Measurements from ENCODE around the gene HACD1.
A peak's percentile ranks its signal among the peaks of the same experiment; 100 is the strongest.

Gene HACD1

DNA sequence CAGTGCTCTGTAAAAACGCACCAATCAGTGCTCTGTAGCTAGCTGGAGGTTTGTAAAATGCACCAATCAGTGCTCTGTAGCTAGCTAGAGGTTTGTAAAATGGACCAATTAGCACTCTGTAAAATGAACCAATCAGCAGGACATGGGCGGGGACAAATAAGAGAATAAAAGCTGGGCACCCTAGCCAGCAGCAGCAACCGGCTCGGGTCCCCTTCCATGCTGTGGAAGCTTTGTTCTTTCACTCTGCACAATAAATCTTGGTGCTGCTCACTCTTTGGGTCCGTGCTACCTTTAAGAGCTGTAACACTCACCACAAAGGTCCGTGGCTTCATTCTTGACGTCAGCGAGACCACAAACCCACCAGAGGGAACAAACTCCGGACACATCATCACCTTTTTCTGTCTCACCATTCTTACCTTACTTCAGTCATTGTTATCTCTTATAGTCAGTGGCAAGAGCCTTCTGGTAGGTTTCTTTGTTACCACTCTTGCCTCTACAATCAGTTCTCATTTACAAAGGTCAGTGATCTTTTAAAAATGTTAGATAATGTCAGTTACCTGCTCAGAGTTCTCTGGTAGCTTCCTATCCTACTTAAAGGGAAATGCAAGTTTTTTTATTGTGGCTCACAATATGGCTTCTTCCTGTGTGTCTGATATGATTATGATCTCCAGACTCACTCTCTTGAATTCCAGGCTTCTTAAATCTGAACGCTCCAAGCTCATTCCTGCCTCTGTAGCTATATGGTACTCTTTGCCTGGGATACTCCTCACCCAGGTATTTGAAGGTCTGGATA lies 31.3 kb upstream of the HACD1 start:
- TF ChIP-seq EZH2 (IDR thresholded peaks at IDR 0.05; ENCODE audit: borderline replicate concordance, low read depth, low read length, severe bottlenecking), result no peak
- Histone ChIP-seq H4K20me1 (ENCODE audit: insufficient read depth, low read length) (peaks cover 14% of the 10 kb centered on the region; the same call in 1 of the 2 replicates), H3K27ac (ENCODE audit: low read length) (no peak overlapping the region)

DNA sequence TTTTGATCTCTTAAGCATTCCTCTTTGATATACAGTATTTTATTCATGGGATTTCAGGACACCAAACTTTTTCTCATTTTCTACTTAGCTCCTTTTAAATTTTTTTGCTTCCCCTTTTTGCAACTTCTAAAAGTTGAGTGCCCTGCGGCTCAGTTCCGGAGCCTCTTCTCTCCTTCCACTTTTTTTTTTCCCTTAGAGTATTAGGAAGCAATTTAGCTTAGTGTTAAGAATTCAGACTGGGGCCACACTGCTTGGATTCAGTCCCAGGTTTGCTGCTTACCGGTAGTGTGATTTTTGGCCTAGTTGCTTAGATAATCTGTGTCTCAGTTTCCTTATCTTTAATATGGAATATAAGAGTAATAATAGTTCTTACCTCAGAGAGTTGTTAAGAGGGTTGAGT lies 30.2 kb upstream of the HACD1 start:
- Histone ChIP-seq H2AFZ (ENCODE audit: low read depth, low read length) (no peak overlapping the region), H3K4me1 (ENCODE audit: insufficient read depth, low read length) (peaks cover 45% of the 10 kb centered on the region), H3K79me2 (ENCODE audit: insufficient read depth, low read length) (peaks cover 94% of the 10 kb centered on the region), H3K4me3 (ENCODE audit: low read depth in 1 of 2, low read length in 2 of 2) (no peak overlapping the region), H3K9me3 (ENCODE audit: insufficient read depth, low read length, severe bottlenecking) (peaks cover 3% of the 10 kb centered on the region), H3K36me3 (ENCODE audit: insufficient read depth, low read length) (0 out of 2 replicates have a peak, but pooled peaks cover 4% of the 10 kb centered on the region), H3K9ac (ENCODE audit: low read depth, low read length) (no peak overlapping the region), H3K27me3 (ENCODE audit: insufficient read depth, low read length, poor library complexity) (no peaks in the 10 kb centered on the region), H3K4me2 (ENCODE audit: insufficient read depth, low read length) (peak overlapping the region; percentile 79; the same call in 1 of the 2 replicates), H4K20me1 (ENCODE audit: insufficient read depth, low read length) (peaks cover 14% of the 10 kb centered on the region; the same call in 1 of the 2 replicates), H3K27ac (ENCODE audit: low read length) (no peak overlapping the region)
- TF ChIP-seq EZH2 (IDR thresholded peaks at IDR 0.05; ENCODE audit: borderline replicate concordance, low read depth, low read length, severe bottlenecking), result no peak
- TF ChIP-seq, protein P1, sequence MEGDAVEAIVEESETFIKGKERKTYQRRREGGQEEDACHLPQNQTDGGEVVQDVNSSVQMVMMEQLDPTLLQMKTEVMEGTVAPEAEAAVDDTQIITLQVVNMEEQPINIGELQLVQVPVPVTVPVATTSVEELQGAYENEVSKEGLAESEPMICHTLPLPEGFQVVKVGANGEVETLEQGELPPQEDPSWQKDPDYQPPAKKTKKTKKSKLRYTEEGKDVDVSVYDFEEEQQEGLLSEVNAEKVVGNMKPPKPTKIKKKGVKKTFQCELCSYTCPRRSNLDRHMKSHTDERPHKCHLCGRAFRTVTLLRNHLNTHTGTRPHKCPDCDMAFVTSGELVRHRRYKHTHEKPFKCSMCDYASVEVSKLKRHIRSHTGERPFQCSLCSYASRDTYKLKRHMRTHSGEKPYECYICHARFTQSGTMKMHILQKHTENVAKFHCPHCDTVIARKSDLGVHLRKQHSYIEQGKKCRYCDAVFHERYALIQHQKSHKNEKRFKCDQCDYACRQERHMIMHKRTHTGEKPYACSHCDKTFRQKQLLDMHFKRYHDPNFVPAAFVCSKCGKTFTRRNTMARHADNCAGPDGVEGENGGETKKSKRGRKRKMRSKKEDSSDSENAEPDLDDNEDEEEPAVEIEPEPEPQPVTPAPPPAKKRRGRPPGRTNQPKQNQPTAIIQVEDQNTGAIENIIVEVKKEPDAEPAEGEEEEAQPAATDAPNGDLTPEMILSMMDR (IDR thresholded peaks at IDR 0.05; ENCODE audit: borderline replicate concordance, extremely low read depth, low read length, poor library complexity, severe bottlenecking), result no peak
- no peak for DNase-seq
- ATAC-seq (ENCODE audit: insufficient read depth, low read depth), result no peak

More for the DNA sequence above, 31.3 kb upstream of the HACD1 start:
- Histone ChIP-seq H3K9ac (ENCODE audit: low read depth, low read length) (no peak overlapping the region), H3K27me3 (ENCODE audit: insufficient read depth, low read length, poor library complexity) (no peaks in the 10 kb centered on the region), H3K4me1 (ENCODE audit: insufficient read depth, low read length) (peaks cover 37% of the 10 kb centered on the region), H3K9me3 (ENCODE audit: insufficient read depth, low read length, severe bottlenecking) (peaks cover 6% of the 10 kb centered on the region), H3K36me3 (ENCODE audit: insufficient read depth, low read length) (peaks cover 13% of the 10 kb centered on the region; the same call in 1 of the 2 replicates), H3K4me3 (ENCODE audit: low read depth in 1 of 2, low read length in 2 of 2) (no peak overlapping the region), H2AFZ (ENCODE audit: low read depth, low read length) (no peak overlapping the region), H3K79me2 (ENCODE audit: insufficient read depth, low read length) (peaks cover 95% of the 10 kb centered on the region), H3K4me2 (ENCODE audit: insufficient read depth, low read length) (0 out of 2 replicates have a peak overlapping the region, but pooled peaks have one; percentile 12)
- ATAC-seq (ENCODE audit: insufficient read depth, low read depth) (no peak), DNase-seq (no peak)

DNA sequence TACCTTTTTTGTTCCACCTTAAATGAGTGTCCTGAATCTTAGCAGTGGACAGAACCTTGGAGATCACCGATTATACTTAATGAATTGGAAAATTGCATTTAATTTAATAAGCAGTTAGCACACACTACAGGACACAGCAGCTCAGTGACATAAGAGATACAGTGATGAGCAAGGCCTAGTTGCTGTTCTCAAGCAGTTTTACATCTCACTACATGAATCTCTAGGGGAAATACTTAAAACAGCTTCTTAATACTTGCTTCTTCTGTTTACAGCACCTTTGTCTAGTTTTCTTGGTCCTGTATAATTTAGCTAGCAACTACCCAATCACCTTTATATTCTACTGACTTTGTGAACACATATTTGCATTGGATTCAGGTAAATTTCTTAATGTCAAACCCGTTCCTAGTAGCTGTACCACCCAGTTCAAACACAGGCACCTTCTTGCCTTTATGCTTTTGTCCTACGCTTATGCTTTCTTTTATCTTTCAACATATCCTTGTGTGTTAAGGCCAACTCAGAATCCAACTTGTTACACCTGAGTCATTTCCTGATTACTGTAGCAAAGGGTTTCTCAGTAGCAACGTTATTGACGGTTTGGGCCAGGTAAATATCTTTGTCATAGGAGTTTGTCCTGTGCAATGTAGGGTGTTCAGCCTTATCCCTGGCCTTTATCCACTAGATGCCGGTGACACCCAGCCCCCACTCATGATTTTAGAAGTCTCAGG lies 28.6 kb upstream of the HACD1 start:
- Histone ChIP-seq H3K79me2 (ENCODE audit: insufficient read depth, low read length) (peaks cover 86% of the 10 kb centered on the region), H3K4me1 (ENCODE audit: insufficient read depth, low read length) (peaks cover 54% of the 10 kb centered on the region), H3K27me3 (ENCODE audit: insufficient read depth, low read length, poor library complexity) (no peaks in the 10 kb centered on the region), H3K27ac (ENCODE audit: low read length) (peak overlapping the region; percentile 36), H3K4me3 (ENCODE audit: low read depth in 1 of 2, low read length in 2 of 2) (peak overlapping the region; percentile 81 to 84; a peak in 3 of 4 replicates), H3K9ac (ENCODE audit: low read depth, low read length) (peak overlapping the region; percentile 80), H2AFZ (ENCODE audit: low read depth, low read length) (no peak overlapping the region), H4K20me1 (ENCODE audit: insufficient read depth, low read length) (peaks cover 16% of the 10 kb centered on the region; the same call in 1 of the 2 replicates), H3K9me3 (ENCODE audit: insufficient read depth, low read length, severe bottlenecking) (no peaks in the 10 kb centered on the region), H3K4me2 (ENCODE audit: insufficient read depth, low read length) (peak overlapping the region; percentile 79), H3K36me3 (ENCODE audit: insufficient read depth, low read length) (0 out of 2 replicates have a peak, but pooled peaks cover 4% of the 10 kb centered on the region)
- no peak for DNase-seq
- ATAC-seq (ENCODE audit: insufficient read depth, low read depth), result no peak
- TF ChIP-seq EZH2 (IDR thresholded peaks at IDR 0.05; ENCODE audit: borderline replicate concordance, low read depth, low read length, severe bottlenecking), result no peak
- TF ChIP-seq, protein P1 (IDR thresholded peaks at IDR 0.05; ENCODE audit: borderline replicate concordance, extremely low read depth, low read length, poor library complexity, severe bottlenecking), result no peak
